Testis (tissue), 2 donors: ENCODE measurements around the gene MX1.

Experiments
- POLR2A ChIP-seq: fragments of 450-650 bp; IDR thresholded peaks from one replicate; pipeline ENCODE4 v1.6.1; 2017; ENCODE audit warnings: antibody characterized with exemption, mild to moderate bottlenecking, moderate library complexity
- TF ChIP-seq, protein P1 (sequence below), 3 experiments: fragments of 450-650 bp in 2 of 3; fragments of 200-600 bp in 1 of 3; sonication (generic) in 1 of 3; IDR thresholded peaks; one replicate each; pipeline ENCODE4 v1.5.1; 2016 to 2019; ENCODE audit warnings: antibody characterized with exemption in 3 of 3, mild to moderate bottlenecking in 2 of 3, moderate library complexity in 1 of 3

DNA sequence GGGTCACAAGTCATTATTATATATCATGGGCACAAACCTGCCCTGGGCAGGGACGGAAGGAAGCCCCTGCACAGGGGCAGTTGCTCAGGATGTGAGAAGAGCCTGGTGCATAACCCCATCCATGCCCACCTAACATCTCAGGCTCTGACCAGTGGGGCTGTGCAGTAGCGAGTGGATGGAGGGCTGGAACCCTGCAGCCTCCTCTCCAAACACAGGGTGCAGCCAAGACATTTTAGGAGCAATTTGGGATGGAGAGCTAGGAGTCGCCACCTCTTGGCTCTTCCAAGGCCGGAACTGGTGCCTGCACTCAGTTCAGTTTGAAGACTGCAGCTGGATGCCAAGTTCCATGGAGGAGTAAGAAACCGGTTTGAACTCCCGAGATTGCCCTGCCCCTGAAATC is 2.8 kb downstream of the MX1 start:
- TF ChIP-seq POLR2A = no peak
- TF ChIP-seq, protein P1, sequence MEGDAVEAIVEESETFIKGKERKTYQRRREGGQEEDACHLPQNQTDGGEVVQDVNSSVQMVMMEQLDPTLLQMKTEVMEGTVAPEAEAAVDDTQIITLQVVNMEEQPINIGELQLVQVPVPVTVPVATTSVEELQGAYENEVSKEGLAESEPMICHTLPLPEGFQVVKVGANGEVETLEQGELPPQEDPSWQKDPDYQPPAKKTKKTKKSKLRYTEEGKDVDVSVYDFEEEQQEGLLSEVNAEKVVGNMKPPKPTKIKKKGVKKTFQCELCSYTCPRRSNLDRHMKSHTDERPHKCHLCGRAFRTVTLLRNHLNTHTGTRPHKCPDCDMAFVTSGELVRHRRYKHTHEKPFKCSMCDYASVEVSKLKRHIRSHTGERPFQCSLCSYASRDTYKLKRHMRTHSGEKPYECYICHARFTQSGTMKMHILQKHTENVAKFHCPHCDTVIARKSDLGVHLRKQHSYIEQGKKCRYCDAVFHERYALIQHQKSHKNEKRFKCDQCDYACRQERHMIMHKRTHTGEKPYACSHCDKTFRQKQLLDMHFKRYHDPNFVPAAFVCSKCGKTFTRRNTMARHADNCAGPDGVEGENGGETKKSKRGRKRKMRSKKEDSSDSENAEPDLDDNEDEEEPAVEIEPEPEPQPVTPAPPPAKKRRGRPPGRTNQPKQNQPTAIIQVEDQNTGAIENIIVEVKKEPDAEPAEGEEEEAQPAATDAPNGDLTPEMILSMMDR (IDR thresholded peaks at IDR 0.05) = no peak
